Tibial nerve (tissue), 4 donors: ENCODE results near the gene ANKZF1.

ENCODE experiments used
- EP300 ChIP-seq, 2 donors: sonication (generic); formaldehyde crosslinking; IDR thresholded peaks; one replicate each; pipeline ENCODE4 v1.6.1; 2017; ENCODE audit warnings: antibody characterized with exemption in 2 of 2, mild to moderate bottlenecking in 1 of 2
- POLR2A ChIP-seq, 2 donors: fragments of 450-650 bp; IDR thresholded peaks; one replicate each; pipeline ENCODE4 v1.6.1; 2017; ENCODE audit warnings: antibody characterized with exemption in 2 of 2, mild to moderate bottlenecking in 2 of 2, moderate library complexity in 2 of 2
- TF ChIP-seq, protein P1 (sequence below), 5 experiments: fragments of 200-600 bp in 3 of 5; fragments of 450-650 bp in 2 of 5; sonication (generic) in 3 of 5; IDR thresholded peaks; one replicate each; pipeline ENCODE4 v1.5.1; 2016 to 2019; ENCODE audit warnings: antibody characterized with exemption in 5 of 5, mild to moderate bottlenecking in 3 of 5, moderate library complexity in 2 of 5

DNA sequence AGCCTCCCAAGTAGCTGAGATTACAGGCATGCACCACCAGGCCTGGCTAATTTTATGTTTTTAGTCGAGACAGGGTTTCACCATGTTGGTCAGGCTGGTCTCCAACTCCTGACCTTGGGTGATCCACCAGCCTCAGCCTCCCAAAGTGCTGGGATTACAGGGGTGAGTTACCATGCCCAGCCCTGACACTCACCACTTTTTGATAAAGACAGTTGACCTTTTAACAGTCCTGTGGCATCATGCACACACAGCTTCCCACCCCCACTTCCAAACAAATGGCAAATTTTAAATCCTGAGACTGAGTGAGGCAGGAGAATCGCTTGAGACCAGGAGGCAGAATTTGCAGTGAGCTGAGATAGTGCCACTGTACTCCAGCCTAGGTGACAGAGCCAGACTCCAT is 43.4 kb downstream of the ANKZF1 start:
- TF ChIP-seq, protein P1, sequence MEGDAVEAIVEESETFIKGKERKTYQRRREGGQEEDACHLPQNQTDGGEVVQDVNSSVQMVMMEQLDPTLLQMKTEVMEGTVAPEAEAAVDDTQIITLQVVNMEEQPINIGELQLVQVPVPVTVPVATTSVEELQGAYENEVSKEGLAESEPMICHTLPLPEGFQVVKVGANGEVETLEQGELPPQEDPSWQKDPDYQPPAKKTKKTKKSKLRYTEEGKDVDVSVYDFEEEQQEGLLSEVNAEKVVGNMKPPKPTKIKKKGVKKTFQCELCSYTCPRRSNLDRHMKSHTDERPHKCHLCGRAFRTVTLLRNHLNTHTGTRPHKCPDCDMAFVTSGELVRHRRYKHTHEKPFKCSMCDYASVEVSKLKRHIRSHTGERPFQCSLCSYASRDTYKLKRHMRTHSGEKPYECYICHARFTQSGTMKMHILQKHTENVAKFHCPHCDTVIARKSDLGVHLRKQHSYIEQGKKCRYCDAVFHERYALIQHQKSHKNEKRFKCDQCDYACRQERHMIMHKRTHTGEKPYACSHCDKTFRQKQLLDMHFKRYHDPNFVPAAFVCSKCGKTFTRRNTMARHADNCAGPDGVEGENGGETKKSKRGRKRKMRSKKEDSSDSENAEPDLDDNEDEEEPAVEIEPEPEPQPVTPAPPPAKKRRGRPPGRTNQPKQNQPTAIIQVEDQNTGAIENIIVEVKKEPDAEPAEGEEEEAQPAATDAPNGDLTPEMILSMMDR (IDR thresholded peaks at IDR 0.05), result no peak
- no peak for TF ChIP-seq EP300 (IDR thresholded peaks at IDR 0.05)
- no peak for TF ChIP-seq POLR2A (IDR thresholded peaks at IDR 0.05)
